Panc1 (cell line): Measurements from ENCODE around the gene NR0B1. TPM values are rescaled to one million over a fixed set of nuclear protein-coding genes. Genes with fewer than 3 reads are reported as not detected.
A peak's percentile ranks its signal among the peaks of the same experiment; 100 is the strongest.

Source experiments
- ATAC-seq: fragments of 200-7000 bp; cut with Tn5 transposase; 2 replicates; pipeline ENCODE4 v1.9.1; 2020; ENCODE audit warnings: mild to moderate bottlenecking, moderate library complexity
- BruUV-seq: library from RNA; stranded (reverse); fragments of 400-500 nt; replicated peaks from 2 replicates; lab custom pipeline; 2021; lab: Mats Ljungman, UMichigan
- CTCF ChIA-PET: fragments of 300-600 bp; sonication (Branson Sonifier 250); formaldehyde crosslinking; loops from one replicate; lab custom pipeline; 2022; ENCODE audit warnings: antibody characterized with exemption; lab: Charles Lee
- POLR2A ChIA-PET: fragments of 300-600 bp; sonication (Branson Sonifier 250); formaldehyde crosslinking; loops from one replicate; lab custom pipeline; 2022; ENCODE audit warnings: antibody characterized with exemption; lab: Charles Lee
- DNase-seq: peaks from one replicate; pipeline ENCODE4 v3.0.0-alpha.2; 2010; ENCODE audit warnings: low read depth, low spot score
- H3K27ac ChIP-seq: 2 replicates; pipeline ENCODE4 v1.5.1; 2011; ENCODE audit warnings: mild to moderate bottlenecking, low read length, inconsistent platforms
- H3K27me3 ChIP-seq: fragments of 200-500 bp; sonication (Bioruptor generic); 2 replicates; pipeline ENCODE4 v1.6.0; 2014; ENCODE audit warnings: low read length, inconsistent platforms; ENCODE audit not compliant: control insufficient read depth, insufficient read depth
- H3K36me3 ChIP-seq: fragments of 200-500 bp; sonication (Bioruptor generic); 2 replicates; pipeline ENCODE4 v1.5.1; 2014; ENCODE audit warnings: inconsistent platforms, mild to moderate bottlenecking, low read length, moderate library complexity; ENCODE audit not compliant: control insufficient read depth, insufficient read depth
- H3K4me1 ChIP-seq: 2 replicates; pipeline ENCODE4 v1.5.1; 2011; ENCODE audit warnings: inconsistent platforms, mild to moderate bottlenecking, low read length, moderate library complexity; ENCODE audit not compliant: control insufficient read depth, insufficient read depth
- H3K4me3 ChIP-seq, 2 experiments: 2 replicates each; pipeline ENCODE4 v1.5.1; 2011 to 2012; ENCODE audit warnings: low read depth in 2 of 2, low read length in 2 of 2, mild to moderate bottlenecking in 2 of 2, inconsistent platforms in 1 of 2, moderate library complexity in 1 of 2
- H3K9me3 ChIP-seq: fragments of 200-500 bp; sonication (Bioruptor generic); 2 replicates; pipeline ENCODE4 v1.5.1; 2014; ENCODE audit warnings: low read depth, mild to moderate bottlenecking, inconsistent platforms, low read length, moderate library complexity; ENCODE audit not compliant: control insufficient read depth, insufficient read depth
- CTCF ChIP-seq: fragments of 450-650 bp; IDR thresholded peaks from 2 replicates; pipeline ENCODE4 v1.5.1; 2017; ENCODE audit warnings: mild to moderate bottlenecking
- POLR2AphosphoS5 ChIP-seq: IDR thresholded peaks from 2 replicates; pipeline ENCODE4 v1.6.1; 2012; ENCODE audit warnings: mild to moderate bottlenecking, low read depth, low read length, moderate library complexity
- REST ChIP-seq, 2 experiments: IDR thresholded peaks; 2 replicates each; pipeline ENCODE4 v1.6.1; 2011 to 2012; ENCODE audit warnings: low read depth in 2 of 2, control low read depth in 1 of 2, low read length in 1 of 2, mild to moderate bottlenecking in 1 of 2, moderate library complexity in 1 of 2; ENCODE audit not compliant: insufficient read depth in 1 of 2
- SIN3A ChIP-seq: IDR thresholded peaks from 2 replicates; pipeline ENCODE4 v1.6.1; 2012; ENCODE audit warnings: low read depth, mild to moderate bottlenecking, low read length, moderate library complexity, borderline replicate concordance; ENCODE audit not compliant: insufficient read depth
- TCF7L2 ChIP-seq: IDR thresholded peaks from 2 replicates; pipeline ENCODE4 v1.6.1; 2011; ENCODE audit warnings: mild to moderate bottlenecking, low read depth, low read length, inconsistent platforms
- in situ Hi-C: cut with HindIII; loops from 2 replicates; pipeline ENCODE4 v1.10.0; 2016; ENCODE audit warnings: low sequenced_read_pairs, low pct_unique_long_range_greater_than_20kb
- intact Hi-C: fragments of 100-400 bp; cut with micrococcal nuclease; formaldehyde crosslinking; loops from one replicate; pipeline ENCODE4 v1.10.0; 2022; ENCODE audit not compliant: unreplicated experiment
- total RNA-seq: library from RNA; stranded (reverse); gene quantifications from one replicate; pipeline ENCODE4 v1.2.1, GENCODE V29; 2021; ENCODE audit not compliant: unreplicated experiment

Gene NR0B1
- total RNA-seq, 1 experiment from 2014 or later = not detected

DNA sequence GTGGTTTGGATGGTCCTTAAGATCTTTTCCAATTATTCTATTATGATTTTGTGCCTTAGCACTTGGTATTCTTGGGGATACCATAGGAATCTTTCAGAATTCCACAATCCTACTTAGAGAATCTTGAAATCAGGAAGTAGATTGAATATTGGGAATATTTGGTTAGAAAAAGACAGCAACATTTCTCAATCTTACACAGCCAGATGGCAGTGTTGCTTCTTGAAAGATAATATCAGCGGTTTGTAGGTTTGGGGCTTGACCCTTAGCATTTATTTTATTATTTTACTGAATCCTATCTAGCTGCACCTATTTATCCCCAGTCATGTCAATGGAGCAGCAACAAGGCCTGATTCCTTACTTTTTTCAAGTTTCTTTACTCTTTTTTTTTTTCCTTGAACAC is 33.7 kb downstream of the NR0B1 start:
- ChIA-PET POLR2A (no interaction called here), CTCF (no interaction called here)
- intact Hi-C loops (loop anchor here (2.0 kb wide), 1 partner anchor 229 kb away; no protein-coding TSS in a partner anchor), in situ Hi-C loops (no loop called here)
- Histone ChIP-seq H3K4me1 (no peaks in the 10 kb centered on the region), H3K4me3 (no peak overlapping the region), H3K27me3 (no peaks in the 10 kb centered on the region), H3K27ac (no peak overlapping the region), H3K9me3 (no peaks in the 10 kb centered on the region), H3K36me3 (no peaks in the 10 kb centered on the region)
- no peak for DNase-seq
- BruUV-seq = no TSS peak
- TF ChIP-seq POLR2AphosphoS5 (no peak), CTCF (peak; percentile 6; the same call in 1 of the 2 replicates)
- ATAC-seq = no peak

DNA sequence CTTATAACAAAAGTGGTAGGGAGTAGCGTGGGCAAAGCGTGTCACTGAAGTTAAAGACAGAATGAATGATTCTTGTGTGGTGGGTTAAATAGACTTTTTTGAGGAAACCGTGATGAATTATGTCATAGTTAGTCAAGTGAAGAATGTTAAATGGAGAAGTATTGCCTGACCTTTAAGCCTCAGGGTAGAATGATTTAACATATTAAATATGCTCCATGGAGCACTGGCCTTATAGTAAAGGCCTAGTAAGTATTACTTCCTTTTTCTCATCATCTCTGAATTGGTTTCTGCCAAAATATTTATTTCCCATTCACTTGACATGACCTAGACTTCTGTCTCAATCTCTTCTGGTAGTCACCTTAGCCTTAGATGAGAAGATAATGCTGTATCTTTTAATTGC is 38.6 kb downstream of the NR0B1 start:
- CTCF ChIA-PET = no interaction called here
- ATAC-seq (no peak), DNase-seq (no peak)
- no peak for TF ChIP-seq SIN3A
- TF ChIP-seq TCF7L2 = no peak
- no peak for TF ChIP-seq CTCF
- TF ChIP-seq POLR2AphosphoS5 = no peak
- no peak for TF ChIP-seq REST (IDR thresholded peaks at IDR 0.05; ENCODE audit: insufficient read depth in 1 of 2, low read depth in 2 of 2, low read length in 1 of 2)
- Histone ChIP-seq H3K36me3 (no peaks in the 10 kb centered on the region), H3K4me3 (no peak overlapping the region), H3K9me3 (no peaks in the 10 kb centered on the region), H3K27ac (no peak overlapping the region), H3K4me1 (no peaks in the 10 kb centered on the region), H3K27me3 (no peaks in the 10 kb centered on the region)
- no TSS peak for BruUV-seq
- POLR2A ChIA-PET = no interaction called here
- intact Hi-C loops = no loop called here
- in situ Hi-C loops = no loop called here
